Effector memory CD4-positive, alpha-beta T cell (primary cell): ENCODE measurements around the gene C5orf22.
"Not testable (repeated sequence)": the region's sequence is repeated elsewhere in the genome, so short reads cannot be mapped to it uniquely, and the experiment has no call there.

Experiments used
- DNase-seq, 3 donors: peaks; one replicate each; pipeline ENCODE4 v3.0.0-alpha.2; 2020
- H3K27ac ChIP-seq: 2 replicates; pipeline ENCODE4 v1.7.0; 2013; ENCODE audit warnings: mild to moderate bottlenecking, low read length, moderate library complexity; ENCODE audit not compliant: insufficient read depth, poor library complexity, severe bottlenecking
- H3K27me3 ChIP-seq: replicated peaks from 2 replicates; pipeline ENCODE4 v1.7.0; 2013; ENCODE audit warnings: mild to moderate bottlenecking, low read length; ENCODE audit not compliant: insufficient read depth, control insufficient read depth, poor library complexity, severe bottlenecking
- H3K36me3 ChIP-seq: 2 replicates; pipeline ENCODE4 v1.7.0; 2013; ENCODE audit warnings: mild to moderate bottlenecking, low read length, moderate library complexity; ENCODE audit not compliant: control insufficient read depth, insufficient read depth
- H3K4me1 ChIP-seq: 2 replicates; pipeline ENCODE4 v1.7.0; 2013; ENCODE audit warnings: low read length, mild to moderate bottlenecking; ENCODE audit not compliant: control insufficient read depth, insufficient read depth, poor library complexity, severe bottlenecking
- H3K4me3 ChIP-seq: 2 replicates; pipeline ENCODE4 v1.7.0; 2013; ENCODE audit warnings: low read length, low read depth, mild to moderate bottlenecking; ENCODE audit not compliant: insufficient read depth, poor library complexity, severe bottlenecking
- H3K9me3 ChIP-seq: 2 replicates; pipeline ENCODE4 v1.7.0; 2013; ENCODE audit warnings: mild to moderate bottlenecking, low read length, moderate library complexity; ENCODE audit not compliant: control insufficient read depth

The C5orf22 gene

GRCh38 chr5:31549114-31549513 is 17.0 kb downstream of the C5orf22 start:
- not testable (repeated sequence) for H3K27ac ChIP-seq, H3K27me3 ChIP-seq, DNase-seq, H3K4me1 ChIP-seq, H3K4me3 ChIP-seq, H3K9me3 ChIP-seq
- peaks cover 56% of the 10 kb centered on the region for H3K36me3 ChIP-seq

- Histone ChIP-seq H3K4me3 (no peak overlapping the region), H3K27ac (no peak overlapping the region), H3K4me1 (no peaks in the 10 kb centered on the region), H3K27me3 (no peaks in the 10 kb centered on the region), H3K36me3 (peaks cover 40% of the 10 kb centered on the region), H3K9me3 (no peaks in the 10 kb centered on the region)
- no peak for DNase-seq
Measured at GRCh38 chr5:31551878-31552277, 19.8 kb downstream of the C5orf22 start.

DNA sequence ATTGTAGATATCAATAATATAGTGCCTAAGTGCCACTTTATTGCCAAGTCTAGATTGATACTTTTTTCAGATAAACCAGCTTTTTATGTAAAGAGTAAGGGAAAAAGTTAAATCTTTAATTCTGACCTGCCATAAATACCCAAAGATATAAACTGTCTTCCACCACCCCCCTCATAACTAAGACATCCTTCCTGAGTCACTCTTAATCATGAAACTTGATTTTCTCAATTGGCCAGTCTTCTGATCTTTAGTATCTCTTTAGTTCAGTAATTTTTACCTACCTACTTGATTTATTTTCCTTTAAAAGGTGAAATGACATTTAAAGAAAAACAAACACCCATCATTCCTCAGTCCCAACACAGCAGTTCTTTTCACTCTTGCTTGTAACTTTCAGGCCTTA is 21.8 kb downstream of the C5orf22 start:
- peaks cover 33% of the 10 kb centered on the region for H3K36me3 ChIP-seq

DNA sequence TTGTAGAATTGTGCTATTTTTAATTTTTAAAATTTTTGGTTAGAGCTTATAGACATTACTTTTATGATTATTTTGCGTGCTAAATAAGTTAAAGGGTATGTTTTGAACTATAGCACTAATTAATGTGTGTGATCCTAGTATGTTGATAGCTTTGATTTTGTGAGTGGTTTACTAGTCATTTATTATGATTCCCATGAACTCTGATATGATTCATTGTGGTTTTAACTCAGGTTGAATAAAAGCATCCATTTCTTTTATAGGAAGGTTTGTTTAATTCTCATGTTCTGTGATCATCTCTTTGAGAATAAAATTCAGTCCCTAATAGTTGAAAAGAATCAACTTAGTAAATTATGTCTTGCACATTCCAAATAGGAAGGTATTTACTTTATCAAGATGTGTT is 22.5 kb downstream of the C5orf22 start:
- DNase-seq, result no peak
- Histone ChIP-seq H3K9me3 (no peaks in the 10 kb centered on the region), H3K27ac (no peak overlapping the region), H3K36me3 (peaks cover 33% of the 10 kb centered on the region), H3K4me3 (no peak overlapping the region), H3K27me3 (no peaks in the 10 kb centered on the region), H3K4me1 (no peaks in the 10 kb centered on the region)

More for the DNA sequence above, 21.8 kb downstream of the C5orf22 start:
- Histone ChIP-seq H3K27ac (no peak overlapping the region), H3K4me1 (no peaks in the 10 kb centered on the region), H3K4me3 (no peak overlapping the region), H3K9me3 (no peaks in the 10 kb centered on the region), H3K27me3 (no peaks in the 10 kb centered on the region)
- DNase-seq, result no peak

DNA sequence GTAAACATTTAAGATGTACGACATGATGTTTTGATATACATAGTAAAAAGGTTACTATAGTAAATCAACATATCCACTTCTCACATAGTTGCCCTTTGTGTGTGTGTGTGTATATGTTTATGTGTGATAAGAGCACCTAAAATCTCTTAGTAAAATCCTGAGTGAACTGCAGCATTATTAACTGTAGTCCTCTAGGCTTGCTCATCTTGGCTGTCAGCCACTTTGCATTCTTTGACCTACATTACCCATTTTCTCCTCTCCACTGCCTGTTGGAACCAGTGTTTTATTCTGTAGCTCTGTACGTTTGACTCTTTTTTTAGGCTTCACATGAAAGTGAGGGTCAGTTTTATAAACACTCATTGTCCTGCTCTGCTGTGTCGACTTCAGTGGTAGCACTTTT is 24.4 kb downstream of the C5orf22 start:
- no peak overlapping the region for H3K4me3 ChIP-seq
- no peaks in the 10 kb centered on the region for H3K27me3 ChIP-seq
- peaks cover 28% of the 10 kb centered on the region for H3K36me3 ChIP-seq
- no peaks in the 10 kb centered on the region for H3K9me3 ChIP-seq
- H3K27ac ChIP-seq, result no peak overlapping the region
- no peak for DNase-seq
- H3K4me1 ChIP-seq, result no peaks in the 10 kb centered on the region

DNA sequence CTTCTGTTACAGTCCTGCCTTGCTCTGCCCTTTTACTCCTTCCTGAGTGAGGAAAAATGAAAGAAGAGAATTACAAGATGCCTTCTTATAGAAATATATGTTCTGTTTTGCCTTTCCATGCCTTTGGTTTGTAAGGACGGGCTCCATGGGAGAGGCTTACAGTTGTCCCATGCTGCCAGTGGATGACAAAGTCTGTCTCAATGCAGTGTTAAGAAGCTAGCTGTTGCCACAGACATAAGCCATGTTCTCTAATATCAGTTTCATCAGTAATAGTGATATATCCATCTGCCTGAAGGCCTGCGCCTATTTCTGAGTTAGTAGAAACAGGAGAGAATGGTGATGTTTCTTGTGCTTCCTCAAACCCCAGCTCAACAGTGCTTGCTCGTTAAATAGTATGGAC is 27.8 kb downstream of the C5orf22 start:
- Histone ChIP-seq H3K4me1 (no peaks in the 10 kb centered on the region), H3K36me3 (peaks cover 4% of the 10 kb centered on the region), H3K27ac (no peak overlapping the region), H3K9me3 (no peaks in the 10 kb centered on the region), H3K27me3 (no peaks in the 10 kb centered on the region), H3K4me3 (no peak overlapping the region)
- DNase-seq, result no peak

GRCh38 chr5:31561946-31562345 is 29.8 kb downstream of the C5orf22 start:
- no peak overlapping the region for H3K4me3 ChIP-seq
- no peak for DNase-seq
- H3K4me1 ChIP-seq, result no peaks in the 10 kb centered on the region
- H3K9me3 ChIP-seq, result no peaks in the 10 kb centered on the region
- H3K27me3 ChIP-seq, result no peaks in the 10 kb centered on the region
- H3K36me3 ChIP-seq, result peaks cover under 1% of the 10 kb centered on the region
- no peak overlapping the region for H3K27ac ChIP-seq

GRCh38 chr5:31563216-31563615 is 31.1 kb downstream of the C5orf22 start:
- Histone ChIP-seq H3K4me1 (no peaks in the 10 kb centered on the region), H3K27ac (no peak overlapping the region)
- DNase-seq, result no peak

DNA sequence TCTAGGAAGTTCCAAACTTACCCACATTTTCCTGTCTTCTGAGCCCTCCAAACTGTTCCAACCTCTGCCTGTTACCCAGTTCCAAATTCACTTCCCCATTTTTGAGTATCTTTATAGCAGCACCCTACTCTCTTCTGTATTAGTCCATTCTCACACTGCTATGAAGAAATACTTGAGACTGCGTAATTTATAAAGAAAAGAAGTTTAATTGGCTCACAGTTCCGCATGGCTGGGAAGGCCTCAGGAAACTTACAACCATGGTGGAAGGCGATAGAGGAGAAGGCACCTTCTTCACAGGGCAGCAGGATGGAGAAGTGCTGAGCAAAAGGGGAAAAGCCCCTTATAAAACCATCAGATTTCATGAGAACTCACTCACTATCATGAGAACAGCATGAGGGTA is 34.3 kb downstream of the C5orf22 start:
- not testable (repeated sequence) for H3K27me3 ChIP-seq, H3K9me3 ChIP-seq, DNase-seq, H3K36me3 ChIP-seq, H3K27ac ChIP-seq, H3K4me1 ChIP-seq, H3K4me3 ChIP-seq

More at GRCh38 chr5:31563216-31563615, 31.1 kb downstream of the C5orf22 start:
- H3K36me3 ChIP-seq, result no peaks in the 10 kb centered on the region
- H3K4me3 ChIP-seq, result no peak overlapping the region
- no peaks in the 10 kb centered on the region for H3K27me3 ChIP-seq
- no peaks in the 10 kb centered on the region for H3K9me3 ChIP-seq

DNA sequence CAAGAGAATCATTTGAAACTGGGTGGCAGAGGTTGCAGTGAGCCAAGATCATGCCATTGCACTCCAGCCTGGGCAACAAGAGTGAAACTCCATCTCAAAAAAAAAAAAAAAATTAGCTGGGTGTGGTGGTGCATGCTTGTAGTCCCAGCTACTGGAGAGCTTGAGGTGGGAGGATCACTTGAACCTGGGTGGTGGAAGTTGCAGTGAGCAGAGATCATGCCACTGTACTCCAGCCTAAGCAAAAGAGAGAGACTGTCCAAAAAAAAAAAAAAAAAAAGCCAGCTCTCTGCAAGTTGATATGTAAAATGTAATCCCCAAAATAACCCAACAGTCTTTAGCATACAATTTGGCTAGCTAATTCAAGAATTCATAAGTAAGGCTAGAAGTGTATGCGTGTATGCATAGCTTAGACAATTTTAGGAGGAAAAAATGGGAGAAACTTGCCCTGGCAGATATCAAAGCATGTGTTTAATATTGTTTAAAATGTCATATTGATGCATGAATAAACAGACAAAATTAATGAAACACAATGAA is 36.3 kb downstream of the C5orf22 start:
- no peak for DNase-seq
- no peaks in the 10 kb centered on the region for H3K27me3 ChIP-seq
- H3K9me3 ChIP-seq, result no peaks in the 10 kb centered on the region
- no peak overlapping the region for H3K27ac ChIP-seq
- H3K4me3 ChIP-seq, result no peak overlapping the region
- H3K36me3 ChIP-seq, result no peaks in the 10 kb centered on the region
- no peaks in the 10 kb centered on the region for H3K4me1 ChIP-seq
